Stimulated activated naive CD8-positive, alpha-beta T cell treated with anti-CD3 and anti-CD28 coated beads, Interleukin-15, amount 100 ng/mL, for 72 hours (primary cell): Measurements from ENCODE around the gene HOXA6.
A peak's percentile ranks its signal among the peaks of the same experiment; 100 is the strongest.

Experiments
- ATAC-seq: fragments of 150-1000 bp; cut with Tn5 transposase; 2 replicates; pipeline ENCODE4 v1.10.0; 2021; ENCODE audit warnings: mild to moderate bottlenecking, moderate library complexity
- DNase-seq, 2 donors: peaks; one replicate each; pipeline ENCODE4 v3.0.0; 2021 to 2022
- H3K27ac Mint-ChIP-seq, 2 donors: one replicate each; pipeline ENCODE4 v1.8.0; 2022; ENCODE audit warnings: mild to moderate bottlenecking in 2 of 2, mixed read lengths in 2 of 2, moderate library complexity in 2 of 2
- H3K27me3 Mint-ChIP-seq: one replicate; pipeline ENCODE4 v1.8.0; 2022; ENCODE audit warnings: mixed read lengths
- H3K4me1 Mint-ChIP-seq: one replicate; pipeline ENCODE4 v1.8.0; 2022; ENCODE audit warnings: mild to moderate bottlenecking, mixed read lengths
- H3K4me3 Mint-ChIP-seq, 2 donors: one replicate each; pipeline ENCODE4 v1.8.0; 2022; ENCODE audit warnings: mild to moderate bottlenecking in 2 of 2, mixed read lengths in 2 of 2, moderate library complexity in 1 of 2
- H3K9me3 Mint-ChIP-seq, 2 donors: one replicate each; pipeline ENCODE4 v1.8.0; 2022; ENCODE audit warnings: mixed read lengths in 2 of 2

The HOXA6 gene

DNA sequence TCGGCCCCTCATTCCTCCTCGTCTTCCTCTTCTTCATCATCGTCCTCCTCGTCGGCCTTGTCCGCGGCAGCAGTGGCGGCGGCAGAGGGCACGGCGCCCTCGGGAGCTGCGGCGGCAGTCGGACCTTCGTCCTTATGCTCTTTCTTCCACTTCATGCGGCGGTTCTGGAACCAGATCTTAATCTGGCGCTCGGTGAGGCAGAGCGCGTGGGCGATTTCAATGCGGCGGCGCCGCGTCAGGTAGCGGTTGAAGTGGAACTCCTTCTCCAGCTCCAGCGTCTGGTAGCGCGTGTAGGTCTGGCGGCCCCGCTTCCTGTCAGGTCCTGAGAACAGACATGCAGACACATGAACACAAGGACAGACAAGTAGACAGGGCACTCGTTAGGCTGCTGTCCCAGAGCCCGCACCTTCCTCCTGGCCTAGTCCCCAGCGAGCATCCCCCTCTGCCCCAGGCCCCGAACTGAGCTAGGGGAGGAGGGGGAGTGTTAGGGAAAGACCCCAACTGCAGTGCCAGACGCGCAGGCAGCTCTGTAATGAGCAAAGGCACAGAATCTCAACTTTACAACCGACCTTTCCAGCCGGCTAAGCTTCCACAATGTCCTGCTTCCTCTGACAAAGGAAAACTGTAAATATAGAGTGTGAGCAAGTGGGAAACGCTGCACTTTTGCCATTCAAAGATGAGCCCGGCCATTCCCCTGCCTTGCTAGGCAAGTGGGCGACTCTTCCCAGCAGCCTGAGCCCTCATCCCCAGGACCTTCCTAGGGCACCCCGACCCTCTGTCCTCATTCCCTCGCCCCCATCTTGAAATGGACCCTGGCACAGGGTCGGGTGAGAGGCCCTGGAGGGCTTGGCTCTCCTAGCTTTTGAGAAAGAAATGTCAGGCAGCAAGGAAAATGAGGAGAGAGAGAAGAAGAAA is 7.6 kb upstream of the HOXA6 start:
- H3K27me3 Mint-ChIP-seq, result peaks cover 100% of the 10 kb centered on the region
- ATAC-seq (no peak), DNase-seq (peak in 1 of 2 donors; percentile 48)
- no peaks in the 10 kb centered on the region for H3K9me3 Mint-ChIP-seq
- H3K27ac Mint-ChIP-seq, result peak overlapping the region in 1 of 2 donors; percentile 49
- peak overlapping the region; percentile 64 to 80 for H3K4me3 Mint-ChIP-seq
- peaks cover 78% of the 10 kb centered on the region for H3K4me1 Mint-ChIP-seq

DNA sequence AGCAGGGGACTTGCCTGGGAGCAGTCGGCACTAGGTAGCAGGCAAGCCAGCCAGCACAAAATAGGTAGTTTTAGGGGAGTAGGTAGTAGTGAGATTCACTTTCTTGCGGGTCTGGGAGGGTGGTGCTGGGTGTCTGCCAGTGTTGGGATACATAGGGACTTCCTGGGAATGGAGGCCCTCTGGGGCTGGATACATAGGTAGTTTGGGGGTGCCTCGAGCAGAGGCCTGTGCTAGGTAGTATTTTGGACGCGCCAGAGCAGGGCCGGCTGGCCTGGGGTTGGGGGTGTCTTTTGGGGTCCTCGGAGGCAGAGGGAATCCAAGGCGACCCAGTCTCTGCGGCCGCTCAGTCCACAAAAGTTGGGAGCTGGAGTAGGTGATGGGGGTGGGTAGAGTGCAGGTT is 6.8 kb upstream of the HOXA6 start:
- Mint-ChIP-seq H3K9me3 (no peaks in the 10 kb centered on the region), H3K4me1 (peaks cover 72% of the 10 kb centered on the region), H3K27me3 (peaks cover 100% of the 10 kb centered on the region), H3K27ac (peak overlapping the region in 1 of 2 donors; percentile 79), H3K4me3 (peak overlapping the region in 1 of 2 donors; percentile 80)
- no peak for ATAC-seq
- no peak for DNase-seq

DNA sequence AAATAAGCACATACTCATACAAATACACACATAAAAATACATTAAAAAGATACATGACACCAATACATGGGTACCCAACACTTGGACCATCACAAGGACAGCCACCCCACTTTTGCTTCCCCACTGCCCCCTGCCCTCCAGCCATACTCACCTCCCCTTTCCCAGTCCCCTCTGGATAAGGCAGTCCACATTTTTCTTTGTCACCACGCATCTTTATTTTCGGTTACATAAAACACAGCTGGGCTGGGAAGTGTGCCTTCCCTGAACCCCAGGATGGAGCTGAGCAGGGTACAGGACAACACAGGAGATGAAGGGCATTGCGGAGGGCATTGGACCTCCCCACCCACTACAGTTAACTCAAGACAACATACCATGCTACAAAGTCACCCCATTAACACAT is 6.0 kb upstream of the HOXA6 start:
- DNase-seq (no peak), ATAC-seq (no peak)
- no peaks in the 10 kb centered on the region for H3K9me3 Mint-ChIP-seq
- no peak overlapping the region for H3K4me3 Mint-ChIP-seq
- H3K4me1 Mint-ChIP-seq, result peaks cover 69% of the 10 kb centered on the region
- H3K27me3 Mint-ChIP-seq, result peaks cover 100% of the 10 kb centered on the region
- H3K27ac Mint-ChIP-seq, result no peak overlapping the region

DNA sequence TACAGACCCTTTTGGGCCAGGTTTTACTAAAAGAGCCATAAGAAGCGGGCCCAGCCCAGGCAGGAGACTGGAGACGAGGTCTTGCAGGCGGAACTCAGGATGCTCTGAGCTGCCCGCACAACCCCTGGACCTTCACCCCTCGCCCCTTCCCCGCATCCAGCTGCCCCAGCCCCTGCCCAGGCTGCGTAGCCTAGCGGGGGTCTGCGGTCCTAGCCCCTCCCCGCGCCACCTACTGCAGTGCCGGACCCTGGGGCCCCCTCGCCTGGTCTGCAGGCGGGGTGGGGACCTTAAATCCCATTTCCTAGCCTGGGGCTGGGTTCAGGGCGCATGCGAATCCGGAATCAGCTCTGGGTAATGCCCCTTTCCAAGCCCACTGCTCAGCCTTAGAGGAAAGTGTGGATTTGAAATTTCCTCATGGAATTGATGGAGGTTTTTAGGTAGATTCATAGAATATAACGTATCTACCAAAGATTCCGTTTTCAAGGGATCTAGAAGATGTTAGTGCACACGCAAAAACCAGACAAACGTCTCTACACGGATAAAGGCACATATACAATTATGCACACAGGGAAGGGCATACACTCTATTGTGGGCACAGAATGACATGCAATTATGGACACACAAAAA is 5.4 kb upstream of the HOXA6 start:
- Mint-ChIP-seq H3K9me3 (no peaks in the 10 kb centered on the region), H3K27me3 (peaks cover 100% of the 10 kb centered on the region), H3K4me1 (peaks cover 69% of the 10 kb centered on the region), H3K27ac (no peak overlapping the region), H3K4me3 (no peak overlapping the region)
- DNase-seq, result no peak
- ATAC-seq, result no peak

DNA sequence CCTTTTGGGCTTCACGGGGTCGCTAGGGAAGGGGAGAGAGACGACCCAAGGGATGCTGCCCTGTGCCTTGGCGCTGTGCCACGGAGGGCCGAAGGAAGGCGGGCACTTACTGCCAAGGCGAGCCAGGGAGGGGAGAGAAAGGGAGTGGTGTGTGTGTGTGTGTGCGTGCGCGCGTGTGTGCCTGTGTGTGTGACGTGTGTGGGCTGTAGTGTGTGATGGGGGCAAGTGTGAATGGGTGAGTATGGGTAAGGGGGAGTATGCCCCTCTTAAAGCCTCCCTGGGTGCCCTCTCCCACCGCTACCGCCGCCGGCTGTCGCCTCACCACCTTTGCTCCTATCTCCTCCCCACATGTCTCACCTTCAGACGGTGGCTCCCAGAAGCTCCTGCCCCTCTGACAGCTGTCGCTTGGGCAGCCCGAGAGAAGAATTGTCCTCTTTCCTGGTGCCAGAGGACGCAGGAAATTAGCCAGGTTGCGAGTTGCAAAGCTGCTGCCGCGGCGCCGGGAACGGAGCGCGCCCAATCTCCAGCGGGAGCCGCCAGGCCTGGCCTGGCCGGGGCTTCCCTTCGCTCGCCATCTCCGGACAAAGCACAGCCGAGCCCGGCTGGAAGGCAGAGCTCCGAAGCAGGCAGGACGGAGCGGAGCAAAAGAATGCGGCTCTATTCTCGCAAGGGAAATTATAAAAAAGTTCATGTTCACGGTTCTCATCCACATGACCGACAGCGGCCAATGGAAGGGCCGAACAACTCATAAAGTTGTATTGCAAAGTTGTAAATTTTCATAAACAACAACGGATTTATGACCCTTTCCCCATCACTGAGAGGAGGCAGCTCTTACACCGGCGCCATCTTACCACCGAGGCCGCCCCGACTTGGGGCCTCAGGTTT is 4.6 kb upstream of the HOXA6 start, which contains the start of gene HOXA3:
Gene HOXA3 (minus strand): TSS at position 653 of the 885 bp plus-strand sequence. CDS start 41,943 bp downstream, outside the sequence.
- Mint-ChIP-seq H3K27ac (peak within 1 kb of the TSS in 1 of 2 donors; percentile 68), H3K9me3 (no peaks in the 10 kb centered on the region), H3K4me3 (peak within 1 kb of the TSS; percentile 79 to 87), H3K27me3 (peaks cover 100% of the 10 kb centered on the region), H3K4me1 (peaks cover 62% of the 10 kb centered on the region)
- ATAC-seq (no peak), DNase-seq (no peak)

DNA sequence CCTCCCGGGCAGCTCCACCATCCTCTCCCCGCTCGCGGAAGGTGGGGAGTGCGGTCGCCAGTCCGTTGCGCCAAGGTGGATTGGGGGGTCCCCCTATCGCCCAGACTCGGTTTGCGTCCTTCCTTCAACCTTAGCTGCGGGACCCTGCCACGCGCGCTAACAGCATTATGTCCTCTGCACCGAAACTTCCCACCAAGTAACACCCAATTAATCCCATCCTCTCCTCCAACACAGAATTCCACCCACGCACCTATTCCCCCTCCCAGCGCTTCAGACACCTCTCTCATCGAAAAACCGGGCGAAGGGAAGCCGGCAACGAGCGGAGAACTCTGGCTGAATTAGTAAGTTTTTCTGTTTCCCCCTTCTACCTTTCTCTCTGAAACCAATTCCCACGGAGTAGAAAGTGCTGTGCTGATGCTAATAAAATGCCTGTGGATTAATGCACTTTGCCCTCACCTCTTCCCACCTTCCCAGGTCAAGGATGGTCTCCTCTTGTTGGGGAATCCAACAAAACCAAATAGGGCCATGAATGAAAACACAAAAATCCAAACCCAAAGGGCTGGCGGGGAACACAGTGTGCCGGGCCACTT is 3.9 kb upstream of the HOXA6 start:
- peak overlapping the region in 1 of 2 donors; percentile 68 for H3K27ac Mint-ChIP-seq
- ATAC-seq, result no peak

DNA sequence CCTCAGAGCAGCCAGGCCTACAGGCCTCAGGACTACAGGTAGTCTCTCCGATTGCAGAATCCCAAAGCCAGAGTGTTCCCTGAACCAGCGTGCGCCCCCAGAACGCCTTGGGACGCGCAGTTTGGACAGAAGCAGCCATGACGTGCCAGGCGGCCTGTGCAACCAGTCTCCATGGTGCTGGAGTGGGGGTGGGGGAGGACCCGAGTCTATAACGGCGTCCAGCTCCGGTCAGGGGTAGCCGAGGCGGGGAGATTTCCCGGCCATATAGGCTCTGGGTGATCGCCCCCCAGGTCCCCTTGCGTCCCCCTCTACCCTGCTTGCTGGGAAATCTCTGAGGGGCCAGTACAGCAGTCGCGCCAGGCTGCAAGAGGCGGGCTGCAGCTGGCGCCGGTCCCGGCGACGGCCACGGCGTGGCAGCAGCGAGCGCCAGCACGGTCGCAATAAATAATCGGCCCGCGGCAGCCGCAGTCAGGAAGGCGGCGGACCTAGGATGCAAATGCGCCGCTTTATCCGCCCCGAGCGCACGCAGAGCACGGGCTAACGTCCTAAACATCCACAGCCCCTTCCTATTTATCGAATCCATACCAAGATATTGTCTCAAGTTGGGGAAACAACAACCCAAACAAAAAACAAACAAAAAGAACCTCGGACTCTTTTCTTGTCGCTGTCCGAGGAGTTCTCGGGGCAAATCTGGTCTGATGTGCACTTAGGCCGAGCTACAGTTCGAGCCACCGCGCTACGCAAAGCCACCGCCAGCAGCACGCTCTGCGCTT is 3.2 kb upstream of the HOXA6 start:
- peak overlapping the region; percentile 79 to 87 for H3K4me3 Mint-ChIP-seq
- peak; percentile 79 for ATAC-seq

More for the DNA sequence above, 3.9 kb upstream of the HOXA6 start:
- no peaks in the 10 kb centered on the region for H3K9me3 Mint-ChIP-seq
- H3K4me3 Mint-ChIP-seq, result peak overlapping the region; percentile 79 to 87
- peaks cover 100% of the 10 kb centered on the region for H3K27me3 Mint-ChIP-seq
- DNase-seq, result no peak
- peaks cover 58% of the 10 kb centered on the region for H3K4me1 Mint-ChIP-seq

DNA sequence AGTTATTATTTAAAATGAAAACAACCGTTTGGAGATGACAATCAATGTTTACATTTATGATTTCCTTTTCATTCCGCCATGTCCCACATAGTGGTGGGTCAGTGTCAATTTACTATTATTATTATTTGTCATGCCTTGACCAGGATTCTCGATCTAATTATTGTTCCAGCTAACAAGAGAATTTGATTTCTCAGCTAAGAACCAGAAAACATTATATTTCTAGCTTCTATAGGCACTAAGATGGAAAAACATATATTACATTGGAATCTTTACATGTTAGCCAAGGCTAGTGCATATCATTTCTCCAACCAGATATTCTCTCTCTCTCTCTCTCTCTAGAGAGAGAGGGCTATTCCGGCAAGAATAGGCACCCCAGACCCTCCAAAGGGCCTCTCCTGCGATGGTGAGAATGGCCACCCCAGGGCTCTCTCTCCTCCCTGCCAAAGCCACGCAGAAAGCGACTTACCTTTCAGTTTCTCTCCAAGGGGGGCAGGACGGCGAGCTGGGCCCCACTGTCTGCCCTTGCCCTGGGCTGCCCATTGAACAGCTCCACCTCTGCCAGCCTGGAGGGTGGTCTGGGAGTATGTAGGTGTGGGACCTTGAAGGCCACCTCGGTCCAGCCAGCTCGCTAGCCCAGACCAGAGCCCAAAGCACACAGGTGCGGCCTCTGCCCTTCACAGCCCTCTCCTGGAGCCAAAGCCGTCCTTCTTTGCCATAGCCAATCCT is 2.4 kb upstream of the HOXA6 start:
- peaks cover 44% of the 10 kb centered on the region for H3K4me1 Mint-ChIP-seq
- ATAC-seq (peak; percentile 17), DNase-seq (peak in 1 of 2 donors; percentile 9)
- no peaks in the 10 kb centered on the region for H3K9me3 Mint-ChIP-seq
- H3K27me3 Mint-ChIP-seq, result peaks cover 100% of the 10 kb centered on the region
- H3K4me3 Mint-ChIP-seq, result peak overlapping the region; percentile 79 to 87
- no peak overlapping the region for H3K27ac Mint-ChIP-seq

More for the DNA sequence above, 3.2 kb upstream of the HOXA6 start:
- no peak overlapping the region for H3K27ac Mint-ChIP-seq
- H3K27me3 Mint-ChIP-seq, result peaks cover 100% of the 10 kb centered on the region
- peaks cover 52% of the 10 kb centered on the region for H3K4me1 Mint-ChIP-seq
- peak; percentile 74 to 79 for DNase-seq
- no peaks in the 10 kb centered on the region for H3K9me3 Mint-ChIP-seq

DNA sequence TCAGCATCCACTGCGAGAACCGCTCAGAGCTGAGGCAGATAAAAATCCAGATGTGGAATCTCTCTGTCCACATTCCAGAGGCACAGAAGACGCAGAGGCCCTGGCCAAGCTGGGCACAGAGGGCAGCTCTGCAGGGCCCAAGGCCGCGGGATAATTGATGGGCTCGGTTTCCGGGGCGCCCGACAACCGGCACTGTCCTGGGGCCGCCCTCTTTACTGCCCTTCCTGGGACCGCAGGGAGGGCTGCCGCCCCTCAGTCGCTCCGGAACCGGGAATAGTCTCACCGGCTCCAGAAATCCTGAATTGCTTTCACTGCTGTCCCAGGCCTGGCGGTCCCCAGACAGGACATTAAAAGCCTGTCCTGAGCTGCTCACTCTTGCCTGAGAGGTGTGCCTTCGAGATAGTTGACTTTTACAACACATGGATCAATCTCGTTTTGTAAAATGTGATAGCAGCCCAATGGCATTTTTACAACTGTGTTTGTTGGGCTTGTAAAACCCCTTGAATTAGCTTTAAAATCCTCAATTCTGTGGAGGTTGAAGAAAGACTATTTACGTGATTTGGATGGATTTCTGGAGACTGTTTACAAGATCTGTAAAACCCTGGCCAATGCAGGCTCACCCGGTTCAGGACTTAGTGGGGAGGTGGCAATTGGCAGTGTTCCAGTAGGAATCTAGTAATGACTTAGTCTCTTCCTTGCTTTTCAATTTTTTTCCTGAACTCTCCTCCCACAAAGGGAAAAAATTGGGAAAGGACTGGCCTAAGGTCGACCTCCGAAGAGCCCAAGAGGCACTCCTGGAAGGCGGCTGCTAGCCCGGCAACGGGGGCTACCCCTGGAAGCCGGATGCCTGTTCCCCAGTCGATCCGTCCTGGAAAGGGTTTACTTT is 1.4 kb upstream of the HOXA6 start:
- Mint-ChIP-seq H3K4me3 (no peak overlapping the region), H3K27ac (no peak overlapping the region), H3K9me3 (no peaks in the 10 kb centered on the region), H3K27me3 (peaks cover 94% of the 10 kb centered on the region), H3K4me1 (peaks cover 35% of the 10 kb centered on the region)
- no peak for ATAC-seq
- no peak for DNase-seq

DNA sequence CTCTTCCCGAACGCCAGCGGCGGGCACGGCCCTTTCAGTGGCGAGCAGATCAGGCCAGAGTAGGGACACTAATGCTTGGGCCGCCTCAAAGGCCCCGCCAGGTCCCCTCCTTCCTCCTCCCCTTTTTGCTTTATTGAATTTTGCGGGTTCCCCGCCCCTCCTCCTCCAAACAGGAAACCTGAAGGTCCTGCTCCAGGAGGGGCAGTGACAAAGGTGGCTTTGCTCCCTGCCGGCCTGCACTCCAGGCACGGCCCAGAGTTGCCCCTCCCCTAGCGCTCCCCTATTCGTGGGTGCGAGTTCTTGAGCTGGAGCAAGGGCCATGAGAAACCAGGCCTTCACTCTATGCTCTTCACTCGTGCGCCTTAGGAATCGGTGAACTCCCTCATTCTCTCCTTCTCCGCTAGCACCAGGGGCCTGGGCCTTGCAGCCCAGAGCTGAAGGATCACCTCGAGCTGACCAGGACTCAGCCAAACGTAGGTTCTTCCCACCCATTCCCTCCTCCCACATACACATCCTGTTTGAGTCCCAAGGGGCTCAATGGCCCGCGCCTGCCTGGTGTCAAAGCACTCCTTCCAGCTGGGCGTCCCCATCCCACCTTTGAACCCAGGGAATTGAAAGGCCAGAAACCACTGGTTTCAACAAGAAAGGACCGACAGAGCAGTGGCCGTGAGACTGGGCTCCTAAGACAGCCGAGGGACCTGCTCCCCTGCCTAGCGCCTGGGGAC is 619 bp upstream of the HOXA6 start:
- no peak for ATAC-seq
- H3K27me3 Mint-ChIP-seq, result peaks cover 86% of the 10 kb centered on the region
- DNase-seq, result no peak
- peaks cover 35% of the 10 kb centered on the region for H3K4me1 Mint-ChIP-seq
- H3K27ac Mint-ChIP-seq, result no peak overlapping the region
- peak overlapping the region; percentile 69 to 78 for H3K4me3 Mint-ChIP-seq
- H3K9me3 Mint-ChIP-seq, result no peaks in the 10 kb centered on the region

DNA sequence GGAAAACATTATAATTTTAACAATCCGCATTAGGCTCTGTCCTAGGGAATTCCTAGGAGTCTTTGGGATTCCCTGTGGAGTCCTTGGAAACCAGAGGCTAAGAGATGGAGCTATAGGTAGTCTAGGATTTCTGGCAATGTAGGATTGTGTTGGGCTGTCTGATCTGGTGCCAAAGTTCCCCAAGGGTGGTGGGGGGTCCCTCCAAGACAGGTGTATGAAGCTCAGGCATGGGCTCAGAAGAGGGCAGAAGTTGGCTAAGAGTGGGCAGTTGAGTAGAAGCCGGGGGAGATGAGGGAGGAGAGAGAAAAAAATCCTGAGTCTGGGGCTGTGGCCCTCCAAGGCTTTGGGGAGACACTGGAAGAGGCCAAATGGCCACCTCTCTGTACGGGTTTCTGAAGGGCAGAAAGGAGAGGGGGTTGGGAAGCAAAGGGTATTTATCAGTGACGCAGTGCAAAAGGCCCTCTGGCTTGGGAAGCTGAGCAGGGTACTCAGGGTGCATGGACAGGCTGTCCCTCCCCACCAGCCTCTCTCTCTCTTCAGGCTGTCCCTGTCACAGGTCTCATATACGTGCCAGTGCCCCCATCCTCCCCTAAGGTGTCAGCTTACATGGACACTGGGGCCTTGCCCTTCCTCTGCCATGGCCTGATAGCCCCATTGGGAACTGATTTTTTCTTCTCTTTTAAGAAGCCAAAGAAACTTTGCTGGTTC is 929 bp downstream of the HOXA6 start:
- Mint-ChIP-seq H3K4me3 (no peak overlapping the region), H3K4me1 (peaks cover 26% of the 10 kb centered on the region), H3K9me3 (no peaks in the 10 kb centered on the region), H3K27ac (no peak overlapping the region), H3K27me3 (peaks cover 85% of the 10 kb centered on the region)
- no peak for DNase-seq
- ATAC-seq, result no peak

DNA sequence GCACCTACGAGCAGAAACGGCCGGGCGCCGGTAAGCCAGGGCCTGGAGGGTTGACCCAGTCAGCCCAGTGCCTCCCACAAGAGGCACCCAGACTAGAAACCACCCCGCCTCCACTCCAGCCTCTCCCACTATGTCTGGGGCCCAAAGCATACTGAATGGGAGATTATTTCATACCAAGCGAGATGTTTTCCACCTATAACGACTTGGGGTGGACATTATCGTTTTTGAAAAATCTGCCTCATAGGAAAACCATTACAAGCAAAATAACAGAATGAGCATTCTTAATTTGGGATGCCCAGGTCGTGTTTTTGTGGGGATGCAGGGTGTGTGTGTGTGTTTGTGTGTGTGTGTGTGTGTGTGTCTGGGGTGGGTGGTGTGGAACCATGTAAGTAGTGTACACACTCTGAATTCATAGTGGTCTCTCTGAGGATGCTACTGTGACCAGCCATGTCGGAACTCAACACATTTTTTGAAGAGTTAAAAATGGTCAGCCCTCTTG is 1.6 kb downstream of the HOXA6 start:
- H3K4me3 Mint-ChIP-seq, result no peak overlapping the region
- DNase-seq (no peak), ATAC-seq (no peak)
- H3K27ac Mint-ChIP-seq, result no peak overlapping the region
- peaks cover 85% of the 10 kb centered on the region for H3K27me3 Mint-ChIP-seq
- no peaks in the 10 kb centered on the region for H3K9me3 Mint-ChIP-seq
- peaks cover 19% of the 10 kb centered on the region for H3K4me1 Mint-ChIP-seq
